GM12891 (cell line): Measurements from ENCODE around the gene PCDH11Y.
"Not testable (repeated sequence)": the region's sequence is repeated elsewhere in the genome, so short reads cannot be mapped to it uniquely, and the experiment has no call there.

Source experiments
- PAX5 ChIP-seq: IDR thresholded peaks from 2 replicates; pipeline ENCODE4 v1.6.1; 2011; ENCODE audit warnings: low read length, moderate library complexity, mild to moderate bottlenecking; ENCODE audit not compliant: insufficient read depth, severe bottlenecking
- POLR2A ChIP-seq: IDR thresholded peaks from 2 replicates; pipeline ENCODE4 v1.6.1; 2011; ENCODE audit warnings: low read depth, low read length, control low read depth
- POLR2AphosphoS5 ChIP-seq: IDR thresholded peaks from 2 replicates; pipeline ENCODE4 v1.6.1; 2011; ENCODE audit warnings: low read depth, low read length, control low read depth
- SPI1 ChIP-seq: IDR thresholded peaks from 2 replicates; pipeline ENCODE4 v1.6.1; 2011; ENCODE audit warnings: low read depth, low read length, control low read depth
- TAF1 ChIP-seq: IDR thresholded peaks from 2 replicates; pipeline ENCODE4 v1.6.1; 2011; ENCODE audit warnings: low read depth, low read length, control low read depth

DNA sequence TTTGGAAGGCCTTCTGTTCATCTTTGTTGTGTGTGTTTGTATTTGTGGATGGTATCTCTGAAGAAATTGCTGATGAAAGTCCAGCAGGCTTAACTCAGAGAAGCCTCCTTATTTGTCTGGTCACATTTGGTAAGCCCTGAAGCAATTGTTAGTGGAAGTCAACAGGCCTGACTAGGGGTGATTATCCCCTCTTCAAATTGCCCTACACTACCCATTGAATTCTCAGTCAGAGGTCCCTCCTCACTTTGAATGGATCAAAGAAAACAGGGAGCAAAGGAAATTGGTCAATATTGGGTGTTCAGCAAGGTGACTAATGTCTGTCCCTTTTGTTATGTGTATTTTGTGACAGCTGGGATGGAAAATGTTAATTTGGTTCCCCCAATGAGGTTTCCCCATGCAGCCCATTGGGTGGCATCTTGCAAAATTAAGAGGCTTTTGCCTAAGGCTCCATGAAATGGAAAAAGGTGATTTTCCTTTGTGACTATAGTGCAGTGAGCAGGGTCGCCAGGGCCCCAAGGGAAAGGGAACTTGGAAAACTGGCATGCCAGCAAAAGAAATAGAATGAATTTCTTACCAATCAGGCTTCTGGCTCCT lies 709.8 kb downstream of the PCDH11Y start:
- TF ChIP-seq POLR2A, POLR2AphosphoS5, PAX5, TAF1, SPI1: not testable (repeated sequence)
